ENCODE results near the gene ZNF32. TPM values are rescaled to one million over a fixed set of nuclear protein-coding genes. Genes with fewer than 3 reads are reported as not detected.

ZNF32 gene
- total and polyA plus RNA-seq, 2 experiments from 2014 or later, result 15.8 to 26.1 TPM

GRCh38 chr10:43673471-43673870 is 24.8 kb upstream of the ZNF32 start:
- no peak overlapping the region for H3K4me2 ChIP-seq
- H3K4me3 Mint-ChIP-seq, result no peak overlapping the region
- H4K20me1 ChIP-seq (replicated peaks; ENCODE audit: insufficient read depth), result no peaks in the 10 kb centered on the region
- H3K27ac Mint-ChIP-seq, result no peak overlapping the region
- H3K36me3 ChIP-seq (ENCODE audit: insufficient read depth), result no peaks in the 10 kb centered on the region
- TF ChIP-seq ZNF114 (CRISPR knock-in tag; IDR thresholded peaks at IDR 0.05) (no peak), POLR2AphosphoS5 (IDR thresholded peaks at IDR 0.05; ENCODE audit: low read depth) (no peak), STAT1 (IDR thresholded peaks at IDR 0.05; ENCODE audit: unreplicated experiment) (no peak), JUNB (IDR thresholded peaks at IDR 0.05; ENCODE audit: unreplicated experiment) (no peak)
- no peaks in the 10 kb centered on the region for H3K4me1 ChIP-seq (ENCODE audit: insufficient read depth)
- no peaks in the 10 kb centered on the region for H3K9me2 ChIP-seq (ENCODE audit: insufficient read depth)
- H3K27ac ChIP-seq (ENCODE audit: low read depth), result no peak overlapping the region
- H3K36me3 Mint-ChIP-seq (ENCODE audit: low read depth), result no peaks in the 10 kb centered on the region
- DNase-seq (ENCODE audit: low spot score) (no peak), ATAC-seq (no peak)
- H3K9me3 Mint-ChIP-seq, result no peaks in the 10 kb centered on the region
- H3K27me3 ChIP-seq (ENCODE audit: insufficient read depth), result no peaks in the 10 kb centered on the region; the same call in 1 of the 2 replicates
- H3K4me1 Mint-ChIP-seq, result no peaks in the 10 kb centered on the region
- H3K4me3 ChIP-seq, result no peak overlapping the region
- H3K79me2 ChIP-seq (replicated peaks; ENCODE audit: insufficient read depth), result no peaks in the 10 kb centered on the region
- no peak overlapping the region for H2AFZ ChIP-seq
- peaks cover 5% of the 10 kb centered on the region for H3K27me3 Mint-ChIP-seq (ENCODE audit: insufficient read depth, low read depth, poor library complexity)
- no peaks in the 10 kb centered on the region for H3F3A ChIP-seq (replicated peaks; ENCODE audit: low read depth)

DNA sequence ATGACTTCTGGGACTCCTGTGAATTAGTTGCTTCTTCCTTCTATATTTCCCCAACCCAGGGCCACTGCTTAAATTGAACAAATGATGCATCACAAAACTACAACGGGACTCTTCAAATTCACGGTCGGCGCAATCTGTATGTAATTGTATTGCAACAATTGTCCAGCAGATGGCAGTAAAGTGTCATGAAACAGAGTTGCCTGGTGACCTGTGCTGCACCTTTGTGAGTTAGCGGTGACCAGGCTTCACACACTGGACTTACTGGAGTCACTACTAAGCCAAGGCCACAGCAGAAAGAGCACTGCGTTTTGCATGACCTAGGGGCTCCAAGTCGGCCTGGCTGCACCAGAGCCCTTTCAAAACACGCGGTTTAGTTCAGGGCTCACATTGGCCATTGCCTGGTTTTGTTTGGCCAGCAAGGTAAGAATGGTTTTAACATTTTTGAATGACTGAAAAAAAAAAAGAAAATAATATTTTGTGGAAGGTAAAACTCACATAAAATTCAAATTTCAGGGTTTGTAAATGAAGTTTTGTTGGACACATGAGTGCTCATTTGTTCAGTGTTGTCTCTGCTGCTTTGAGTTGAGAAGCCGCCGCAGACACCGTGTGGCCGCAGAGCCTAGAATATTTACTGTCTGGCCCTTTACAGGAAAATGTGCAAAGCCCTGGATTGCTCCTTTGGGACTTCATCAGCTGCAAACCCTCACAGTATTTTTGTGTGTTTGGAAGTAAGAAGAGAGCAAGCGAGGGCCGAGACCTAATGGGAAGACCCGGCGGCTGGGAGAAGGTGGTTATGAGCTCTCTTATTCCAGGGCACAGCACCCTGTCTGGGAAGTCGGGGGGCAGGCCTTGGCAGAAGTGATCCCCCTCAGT is 23.2 kb upstream of the ZNF32 start:
- no peaks in the 10 kb centered on the region for H3F3A ChIP-seq (replicated peaks; ENCODE audit: low read depth)
- no peaks in the 10 kb centered on the region for H4K20me1 ChIP-seq (replicated peaks; ENCODE audit: insufficient read depth)
- TF ChIP-seq CTCF (conservative IDR thresholded peaks at IDR 0.05; ENCODE audit: low read depth in 2 of 2) (peak; percentile 78 to 89), ZNF114 (CRISPR knock-in tag; IDR thresholded peaks at IDR 0.05) (no peak)
- TF ChIP-seq, protein P1, sequence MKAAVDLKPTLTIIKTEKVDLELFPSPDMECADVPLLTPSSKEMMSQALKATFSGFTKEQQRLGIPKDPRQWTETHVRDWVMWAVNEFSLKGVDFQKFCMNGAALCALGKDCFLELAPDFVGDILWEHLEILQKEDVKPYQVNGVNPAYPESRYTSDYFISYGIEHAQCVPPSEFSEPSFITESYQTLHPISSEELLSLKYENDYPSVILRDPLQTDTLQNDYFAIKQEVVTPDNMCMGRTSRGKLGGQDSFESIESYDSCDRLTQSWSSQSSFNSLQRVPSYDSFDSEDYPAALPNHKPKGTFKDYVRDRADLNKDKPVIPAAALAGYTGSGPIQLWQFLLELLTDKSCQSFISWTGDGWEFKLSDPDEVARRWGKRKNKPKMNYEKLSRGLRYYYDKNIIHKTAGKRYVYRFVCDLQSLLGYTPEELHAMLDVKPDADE (IDR thresholded peaks at IDR 0.05), result no peak
- no peak overlapping the region for H3K4me3 Mint-ChIP-seq
- no peaks in the 10 kb centered on the region for H3K9me3 Mint-ChIP-seq
- no peak overlapping the region for H3K27ac ChIP-seq (ENCODE audit: low read depth)
- H3K27me3 Mint-ChIP-seq (ENCODE audit: insufficient read depth, low read depth, poor library complexity), result peaks cover 5% of the 10 kb centered on the region
- no peaks in the 10 kb centered on the region for H3K4me1 Mint-ChIP-seq
- no peaks in the 10 kb centered on the region for H3K36me3 Mint-ChIP-seq (ENCODE audit: low read depth)
- H3K79me2 ChIP-seq (replicated peaks; ENCODE audit: insufficient read depth), result no peaks in the 10 kb centered on the region
- DNase-seq (ENCODE audit: low spot score) (peak; percentile 88), ATAC-seq (peak; percentile 80)
- H3K36me3 ChIP-seq (ENCODE audit: insufficient read depth), result no peaks in the 10 kb centered on the region
- H3K4me1 ChIP-seq (ENCODE audit: insufficient read depth), result no peaks in the 10 kb centered on the region
- peak overlapping the region; percentile 20; the same call in 1 of the 2 replicates for H2AFZ ChIP-seq
- no peak overlapping the region for H3K27ac Mint-ChIP-seq
- H3K4me3 ChIP-seq, result no peak overlapping the region
- no peaks in the 10 kb centered on the region for H3K9me2 ChIP-seq (ENCODE audit: insufficient read depth)
- peaks cover 10% of the 10 kb centered on the region for H3K27me3 ChIP-seq (ENCODE audit: insufficient read depth)
- no peak overlapping the region for H3K4me2 ChIP-seq

- Histone ChIP-seq H3K27ac (ENCODE audit: low read depth) (no peak overlapping the region), H3F3A (replicated peaks; ENCODE audit: low read depth) (no peaks in the 10 kb centered on the region), H3K4me2 (no peak overlapping the region), H3K36me3 (ENCODE audit: insufficient read depth) (no peaks in the 10 kb centered on the region), H3K4me3 (no peak overlapping the region), H3K4me1 (ENCODE audit: insufficient read depth) (no peaks in the 10 kb centered on the region), H4K20me1 (replicated peaks; ENCODE audit: insufficient read depth) (no peaks in the 10 kb centered on the region), H3K79me2 (replicated peaks; ENCODE audit: insufficient read depth) (no peaks in the 10 kb centered on the region), H3K9me2 (ENCODE audit: insufficient read depth) (no peaks in the 10 kb centered on the region), H3K27me3 (ENCODE audit: insufficient read depth) (peaks cover 14% of the 10 kb centered on the region), H2AFZ (no peak overlapping the region)
- Mint-ChIP-seq H3K4me1 (no peaks in the 10 kb centered on the region), H3K9me3 (peaks cover 4% of the 10 kb centered on the region; the same call in 1 of the 3 replicates), H3K36me3 (ENCODE audit: low read depth) (no peaks in the 10 kb centered on the region; the same call in 2 of the 3 replicates), H3K27ac (no peak overlapping the region), H3K27me3 (ENCODE audit: insufficient read depth, low read depth, poor library complexity) (peaks cover 4% of the 10 kb centered on the region), H3K4me3 (no peak overlapping the region)
- DNase-seq (ENCODE audit: low spot score) (no peak), ATAC-seq (no peak)
- TF ChIP-seq, protein P1 (IDR thresholded peaks at IDR 0.05), result no peak
Observed at GRCh38 chr10:43669386-43669785, 20.7 kb upstream of the ZNF32 start.
